Measurements from ENCODE around the gene ADAMTS17.

Gene ADAMTS17

GRCh38 chr15:100174904-100175275 lies 166.9 kb downstream of the ADAMTS17 start:
- H3K4me3 ChIP-seq (ENCODE audit: low read depth, low read length), result no peak overlapping the region
- no peak for TF ChIP-seq CTCF (IDR thresholded peaks at IDR 0.05; ENCODE audit: borderline replicate concordance, insufficient read depth, low read depth, low read length)

- no peak for TF ChIP-seq CTCF (IDR thresholded peaks at IDR 0.05; ENCODE audit: borderline replicate concordance, insufficient read depth, low read depth, low read length)
- no peak overlapping the region for H3K4me3 ChIP-seq (ENCODE audit: low read depth, low read length)
Observed at GRCh38 chr15:100174159-100174903, 167.4 kb downstream of the ADAMTS17 start.

- no peak overlapping the region for H3K4me3 ChIP-seq (ENCODE audit: low read depth, low read length)
- TF ChIP-seq CTCF (IDR thresholded peaks at IDR 0.05; ENCODE audit: borderline replicate concordance, insufficient read depth, low read depth, low read length), result no peak
Observed at GRCh38 chr15:100172356-100173024, 169.3 kb downstream of the ADAMTS17 start.

GRCh38 chr15:100171411-100171810 lies 170.4 kb downstream of the ADAMTS17 start:
- no peak for TF ChIP-seq CTCF (IDR thresholded peaks at IDR 0.05; ENCODE audit: borderline replicate concordance, insufficient read depth, low read depth, low read length)
- no peak overlapping the region for H3K4me3 ChIP-seq (ENCODE audit: low read depth, low read length)

GRCh38 chr15:100170291-100171210 lies 171.2 kb downstream of the ADAMTS17 start:
- no peak overlapping the region for H3K4me3 ChIP-seq (ENCODE audit: low read depth, low read length)
- TF ChIP-seq CTCF (IDR thresholded peaks at IDR 0.05; ENCODE audit: borderline replicate concordance, insufficient read depth, low read depth, low read length), result no peak

GRCh38 chr15:100169615-100170290 lies 172.0 kb downstream of the ADAMTS17 start:
- no peak for TF ChIP-seq CTCF (IDR thresholded peaks at IDR 0.05; ENCODE audit: borderline replicate concordance, insufficient read depth, low read depth, low read length)
- no peak overlapping the region for H3K4me3 ChIP-seq (ENCODE audit: low read depth, low read length)

Data from GM12875 (cell line).